ENCODE results near the gene FAM47C.

DNA sequence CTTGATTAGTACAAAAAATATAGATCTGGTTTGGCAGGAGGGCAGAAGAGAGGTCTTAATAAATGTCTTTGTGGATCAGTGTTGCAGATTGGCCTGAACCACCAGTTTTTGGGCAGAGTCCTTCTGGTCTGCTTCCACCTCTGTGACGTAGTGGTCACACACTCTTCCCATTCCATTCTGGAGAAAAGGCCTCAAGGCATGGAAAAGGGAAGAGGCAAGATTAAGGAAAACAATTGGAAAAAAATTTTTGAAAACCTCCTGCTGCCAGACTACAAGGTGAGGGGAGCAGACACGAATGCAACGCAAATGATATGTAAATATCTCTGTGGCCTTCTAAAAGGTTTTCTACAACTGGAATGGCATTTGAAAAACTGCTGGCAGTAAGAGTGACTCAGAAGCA, 24.3 kb upstream of the FAM47C start:
- TF ChIP-seq CTCF (conservative IDR thresholded peaks at IDR 0.05; ENCODE audit: low read depth, low read length) = no peak
- no peak for TF ChIP-seq MAFK (IDR thresholded peaks at IDR 0.05; ENCODE audit: low read depth, low read length)
- TF ChIP-seq RFX5 (IDR thresholded peaks at IDR 0.05; ENCODE audit: low read depth, low read length) = no peak

Measured in IMR-90 (cell line).